Suprapubic skin (tissue), 4 donors: ENCODE measurements around the gene ACTR1B. TPM values are rescaled to one million over a fixed set of nuclear protein-coding genes. Genes with fewer than 3 reads are reported as not detected.

Source experiments
- DNase-seq, 2 donors: peaks; one replicate each; pipeline ENCODE4 v3.0.0-alpha.2; 2019; ENCODE audit warnings: low spot score in 2 of 2
- H3K27ac ChIP-seq: fragments of 200-600 bp; sonication (generic); one replicate; pipeline ENCODE4 v1.5.1; 2019
- H3K27me3 ChIP-seq: fragments of 200-600 bp; sonication (generic); one replicate; pipeline ENCODE4 v1.5.1; 2019
- H3K36me3 ChIP-seq: fragments of 200-600 bp; sonication (generic); one replicate; pipeline ENCODE4 v1.5.1; 2019
- H3K4me1 ChIP-seq: fragments of 200-600 bp; sonication (generic); one replicate; pipeline ENCODE4 v1.5.1; 2019
- H3K4me3 ChIP-seq: fragments of 200-600 bp; sonication (generic); one replicate; pipeline ENCODE4 v1.5.1; 2019; ENCODE audit warnings: mild to moderate bottlenecking
- H3K9me3 ChIP-seq: fragments of 200-600 bp; sonication (generic); one replicate; pipeline ENCODE4 v1.5.1; 2019
- EP300 ChIP-seq: sonication (generic); formaldehyde crosslinking; IDR thresholded peaks from one replicate; pipeline ENCODE4 v1.6.1; 2017; ENCODE audit warnings: antibody characterized with exemption
- POLR2A ChIP-seq, 2 donors: fragments of 450-650 bp; IDR thresholded peaks; one replicate each; pipeline ENCODE4 v1.6.1; 2017; ENCODE audit warnings: antibody characterized with exemption in 2 of 2, mild to moderate bottlenecking in 2 of 2, moderate library complexity in 2 of 2
- POLR2AphosphoS5 ChIP-seq, 3 donors: sonication (generic); formaldehyde crosslinking; IDR thresholded peaks; one replicate each; pipeline ENCODE4 v1.6.1; 2017; ENCODE audit warnings: antibody characterized with exemption in 3 of 3
- WGBS: methylation state at CpG from one replicate; pipeline ENCODE4 v1.1.5; 2018; 5-methylcytosine and 5-hydroxymethylcytosine counted together
- total RNA-seq, 4 donors: library from RNA; depleted of rRNA; stranded (reverse); fragments of >200 nt; gene quantifications; one replicate each; pipeline ENCODE4 v1.1.0, GENCODE V29; 2016
- TF ChIP-seq, protein P1 (sequence below), 2 donors: fragments of 200-600 bp in 1 of 2; fragments of 450-650 bp in 1 of 2; sonication (generic) in 1 of 2; IDR thresholded peaks; one replicate each; pipeline ENCODE4 v1.5.1; 2016 to 2019; ENCODE audit warnings: antibody characterized with exemption in 2 of 2, mild to moderate bottlenecking in 1 of 2, moderate library complexity in 1 of 2

ACTR1B gene
- total RNA-seq, 4 donors from 2014 or later = 54.9 to 89.1 (median 74.4) TPM

GRCh38 chr2:97660775-97661389 is 3.0 kb downstream of the ACTR1B start:
- Histone ChIP-seq H3K4me1 (peaks cover 36% of the 10 kb centered on the region), H3K4me3 (no peak overlapping the region), H3K9me3 (no peaks in the 10 kb centered on the region), H3K27ac (no peak overlapping the region), H3K27me3 (no peaks in the 10 kb centered on the region), H3K36me3 (peaks cover 48% of the 10 kb centered on the region)
- TF ChIP-seq POLR2A (IDR thresholded peaks at IDR 0.05) = no peak
- TF ChIP-seq EP300 = no peak
- TF ChIP-seq, protein P1, sequence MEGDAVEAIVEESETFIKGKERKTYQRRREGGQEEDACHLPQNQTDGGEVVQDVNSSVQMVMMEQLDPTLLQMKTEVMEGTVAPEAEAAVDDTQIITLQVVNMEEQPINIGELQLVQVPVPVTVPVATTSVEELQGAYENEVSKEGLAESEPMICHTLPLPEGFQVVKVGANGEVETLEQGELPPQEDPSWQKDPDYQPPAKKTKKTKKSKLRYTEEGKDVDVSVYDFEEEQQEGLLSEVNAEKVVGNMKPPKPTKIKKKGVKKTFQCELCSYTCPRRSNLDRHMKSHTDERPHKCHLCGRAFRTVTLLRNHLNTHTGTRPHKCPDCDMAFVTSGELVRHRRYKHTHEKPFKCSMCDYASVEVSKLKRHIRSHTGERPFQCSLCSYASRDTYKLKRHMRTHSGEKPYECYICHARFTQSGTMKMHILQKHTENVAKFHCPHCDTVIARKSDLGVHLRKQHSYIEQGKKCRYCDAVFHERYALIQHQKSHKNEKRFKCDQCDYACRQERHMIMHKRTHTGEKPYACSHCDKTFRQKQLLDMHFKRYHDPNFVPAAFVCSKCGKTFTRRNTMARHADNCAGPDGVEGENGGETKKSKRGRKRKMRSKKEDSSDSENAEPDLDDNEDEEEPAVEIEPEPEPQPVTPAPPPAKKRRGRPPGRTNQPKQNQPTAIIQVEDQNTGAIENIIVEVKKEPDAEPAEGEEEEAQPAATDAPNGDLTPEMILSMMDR (IDR thresholded peaks at IDR 0.05) = no peak
- TF ChIP-seq POLR2AphosphoS5 (IDR thresholded peaks at IDR 0.05) = no peak
- WGBS = 76% methylated on average over 6 of the region's 18 CpGs
- DNase-seq = no peak

DNA sequence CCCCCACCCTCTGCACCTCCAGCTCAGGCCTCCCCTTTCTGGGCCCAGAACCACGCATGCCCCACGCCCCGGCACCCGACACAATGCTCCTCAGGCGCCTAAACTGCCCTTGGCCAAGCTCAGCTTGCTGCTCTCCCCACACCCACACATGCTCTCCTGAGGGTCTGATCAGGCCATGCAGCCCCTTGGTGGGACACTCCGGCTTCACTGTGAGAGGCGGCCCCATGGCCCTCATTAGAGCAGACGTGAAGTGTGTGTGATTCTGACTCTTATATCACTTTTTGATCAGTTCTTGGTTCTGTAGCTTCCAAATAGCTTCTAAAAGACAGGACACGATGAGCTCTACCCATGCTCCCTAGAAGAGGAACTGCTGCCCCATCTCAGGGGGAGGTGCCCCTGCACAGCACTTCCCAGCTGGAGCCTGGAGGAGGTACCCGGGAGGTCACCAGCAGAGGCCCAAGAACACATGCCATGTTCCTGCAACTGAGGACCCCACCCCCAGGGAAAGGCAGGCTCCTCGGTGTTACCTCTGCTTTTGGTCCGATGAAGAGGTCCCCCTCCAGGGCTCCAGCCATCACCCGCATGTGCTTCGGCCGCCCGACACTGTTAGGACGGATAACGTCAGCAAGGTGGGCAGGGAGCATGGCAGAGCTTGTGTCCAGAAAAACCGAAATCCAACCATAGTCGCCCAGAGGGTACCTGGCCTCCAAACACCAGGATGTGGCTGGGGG is 3.6 kb downstream of the ACTR1B start:
- H3K9me3 ChIP-seq = no peaks in the 10 kb centered on the region
- H3K36me3 ChIP-seq = peaks cover 55% of the 10 kb centered on the region

GRCh38 chr2:97659256-97660043 is 4.4 kb downstream of the ACTR1B start:
- no peak overlapping the region for H3K27ac ChIP-seq
- 94% methylated on average over 23 of the region's 29 CpGs for WGBS
- H3K27me3 ChIP-seq = no peaks in the 10 kb centered on the region
- DNase-seq = no peak
- peaks cover 31% of the 10 kb centered on the region for H3K4me1 ChIP-seq
- TF ChIP-seq, protein P1 (IDR thresholded peaks at IDR 0.05) = no peak
- TF ChIP-seq EP300 (no peak), POLR2AphosphoS5 (IDR thresholded peaks at IDR 0.05) (no peak), POLR2A (IDR thresholded peaks at IDR 0.05) (no peak)
- H3K9me3 ChIP-seq = no peaks in the 10 kb centered on the region
- no peak overlapping the region for H3K4me3 ChIP-seq
- H3K36me3 ChIP-seq = peaks cover 61% of the 10 kb centered on the region

More for the DNA sequence above, 3.6 kb downstream of the ACTR1B start:
- TF ChIP-seq POLR2A (IDR thresholded peaks at IDR 0.05) = no peak
- TF ChIP-seq EP300 = no peak
- TF ChIP-seq POLR2AphosphoS5 (IDR thresholded peaks at IDR 0.05) = no peak
- TF ChIP-seq, protein P1 (IDR thresholded peaks at IDR 0.05) = no peak
- H3K4me3 ChIP-seq = no peak overlapping the region
- no peak overlapping the region for H3K27ac ChIP-seq
- peaks cover 36% of the 10 kb centered on the region for H3K4me1 ChIP-seq
- no peak for DNase-seq
- WGBS = 91% methylated on average over 12 of the region's 20 CpGs
- H3K27me3 ChIP-seq = no peaks in the 10 kb centered on the region

- H3K27ac ChIP-seq = no peak overlapping the region
- H3K4me3 ChIP-seq = no peak overlapping the region
- H3K9me3 ChIP-seq = no peaks in the 10 kb centered on the region
- no peak for DNase-seq
- TF ChIP-seq, protein P1 (IDR thresholded peaks at IDR 0.05) = no peak
- TF ChIP-seq POLR2A (IDR thresholded peaks at IDR 0.05) (no peak), EP300 (no peak), POLR2AphosphoS5 (IDR thresholded peaks at IDR 0.05) (no peak)
- peaks cover 30% of the 10 kb centered on the region for H3K4me1 ChIP-seq
- H3K36me3 ChIP-seq = peaks cover 68% of the 10 kb centered on the region
- no peaks in the 10 kb centered on the region for H3K27me3 ChIP-seq
- 90% methylated on average over 12 of the region's 13 CpGs for whole genome bisulfite sequencing
Observed at GRCh38 chr2:97658691-97659157, 5.1 kb downstream of the ACTR1B start.
